BE2C (cell line): ENCODE results near the gene DNALI1.

Source experiments
- DNase-seq: peaks from one replicate; pipeline ENCODE4 v3.0.0-alpha.2; 2020
- H3K27me3 ChIP-seq: fragments of 250-450 bp; sonication (Bioruptor Pico); 2 replicates; pipeline ENCODE4 v1.5.1; 2020; ENCODE audit warnings: mild to moderate bottlenecking
- H3K36me3 ChIP-seq: fragments of 250-450 bp; sonication (Bioruptor Pico); 2 replicates; pipeline ENCODE4 v1.5.1; 2020; ENCODE audit warnings: mild to moderate bottlenecking
- H3K4me1 ChIP-seq: fragments of 250-450 bp; sonication (Bioruptor Pico); 2 replicates; pipeline ENCODE4 v1.5.1; 2020
- H3K4me3 ChIP-seq: 2 replicates; pipeline ENCODE4 v1.5.1; 2011; ENCODE audit warnings: low read depth, low read length
- H3K9me3 ChIP-seq: fragments of 250-450 bp; sonication (Bioruptor Pico); 2 replicates; pipeline ENCODE4 v1.5.1; 2020
- CTCF ChIP-seq: IDR thresholded peaks from 2 replicates; pipeline ENCODE4 v1.5.1; 2012; ENCODE audit warnings: mild to moderate bottlenecking, low read depth, low read length

The DNALI1 gene

GRCh38 chr1:37599940-37600339, 43.2 kb downstream of the DNALI1 start:
- peak; percentile 62 for DNase-seq
- H3K36me3 ChIP-seq, result no peaks in the 10 kb centered on the region
- peaks cover 8% of the 10 kb centered on the region; the same call in 1 of the 2 replicates for H3K4me1 ChIP-seq
- no peak for TF ChIP-seq CTCF
- H3K27me3 ChIP-seq, result no peaks in the 10 kb centered on the region
- H3K4me3 ChIP-seq, result no peak overlapping the region
- no peaks in the 10 kb centered on the region for H3K9me3 ChIP-seq

GRCh38 chr1:37601441-37601840, 44.7 kb downstream of the DNALI1 start:
- TF ChIP-seq CTCF, result no peak
- H3K4me1 ChIP-seq, result peaks cover 8% of the 10 kb centered on the region; the same call in 1 of the 2 replicates
- H3K9me3 ChIP-seq, result no peaks in the 10 kb centered on the region
- no peaks in the 10 kb centered on the region for H3K27me3 ChIP-seq
- DNase-seq, result no peak
- H3K36me3 ChIP-seq, result no peaks in the 10 kb centered on the region
- H3K4me3 ChIP-seq, result no peak overlapping the region

GRCh38 chr1:37602750-37603694, 46.3 kb downstream of the DNALI1 start:
- no peaks in the 10 kb centered on the region for H3K27me3 ChIP-seq
- peak; percentile 74 for TF ChIP-seq CTCF
- DNase-seq, result peak; percentile 60
- no peaks in the 10 kb centered on the region for H3K36me3 ChIP-seq
- H3K4me1 ChIP-seq, result no peaks in the 10 kb centered on the region
- no peaks in the 10 kb centered on the region for H3K9me3 ChIP-seq
- no peak overlapping the region for H3K4me3 ChIP-seq

- TF ChIP-seq CTCF, result 0 out of 2 replicates have a peak, but pooled peaks have one; percentile 2
- no peaks in the 10 kb centered on the region for H3K27me3 ChIP-seq
- peak; percentile 47 for DNase-seq
- no peak overlapping the region for H3K4me3 ChIP-seq
- no peaks in the 10 kb centered on the region for H3K36me3 ChIP-seq
- no peaks in the 10 kb centered on the region for H3K9me3 ChIP-seq
- H3K4me1 ChIP-seq, result no peaks in the 10 kb centered on the region
These were observed 48.4 kb downstream of the DNALI1 start for GRCh38 chr1:37605061-37605650.

- H3K4me1 ChIP-seq, result no peaks in the 10 kb centered on the region
- DNase-seq, result no peak
- H3K36me3 ChIP-seq, result no peaks in the 10 kb centered on the region
- no peak overlapping the region for H3K4me3 ChIP-seq
- no peaks in the 10 kb centered on the region for H3K9me3 ChIP-seq
- H3K27me3 ChIP-seq, result no peaks in the 10 kb centered on the region
- no peak for TF ChIP-seq CTCF
These were observed 49.2 kb downstream of the DNALI1 start for GRCh38 chr1:37605806-37606474.
